Ishikawa (cell line): Measurements from ENCODE around the gene FNDC1.

Source experiments
- CEBPB ChIP-seq: IDR thresholded peaks from 2 replicates; pipeline ENCODE4 v1.6.1; 2012
- CREB1 ChIP-seq: IDR thresholded peaks from 2 replicates; pipeline ENCODE4 v1.6.1; 2012; ENCODE audit warnings: low read depth
- EGR1 ChIP-seq: IDR thresholded peaks from 2 replicates; pipeline ENCODE4 v1.6.1; 2012
- EP300 ChIP-seq: IDR thresholded peaks from 2 replicates; pipeline ENCODE4 v1.6.1; 2012; ENCODE audit warnings: borderline replicate concordance
- FOXM1 ChIP-seq: IDR thresholded peaks from 2 replicates; pipeline ENCODE4 v1.6.1; 2012; ENCODE audit warnings: low read depth, borderline replicate concordance
- MAX ChIP-seq: IDR thresholded peaks from 2 replicates; pipeline ENCODE4 v1.6.1; 2012
- NFIC ChIP-seq: IDR thresholded peaks from 2 replicates; pipeline ENCODE4 v1.6.1; 2012
- RAD21 ChIP-seq: IDR thresholded peaks from 2 replicates; pipeline ENCODE4 v1.6.1; 2012; ENCODE audit warnings: low read depth
- TAF1 ChIP-seq: IDR thresholded peaks from 2 replicates; pipeline ENCODE4 v1.6.1; 2012; ENCODE audit warnings: low read depth, mild to moderate bottlenecking
- TCF12 ChIP-seq: IDR thresholded peaks from 2 replicates; pipeline ENCODE4 v1.6.1; 2012; ENCODE audit warnings: low read depth
- TEAD4 ChIP-seq: IDR thresholded peaks from 2 replicates; pipeline ENCODE4 v1.6.1; 2012
- YY1 ChIP-seq: IDR thresholded peaks from 2 replicates; pipeline ENCODE4 v1.6.1; 2012; ENCODE audit warnings: low read depth
- ZBTB7A ChIP-seq: IDR thresholded peaks from 2 replicates; pipeline ENCODE4 v1.6.1; 2012; ENCODE audit warnings: low read depth
- TF ChIP-seq, protein P1 (sequence below): IDR thresholded peaks from 2 replicates; pipeline ENCODE4 v1.6.1; 2012
- TF ChIP-seq, protein P2 (sequence below): IDR thresholded peaks from 2 replicates; pipeline ENCODE4 v1.6.1; 2012; ENCODE audit warnings: low read depth, mild to moderate bottlenecking

The FNDC1 gene

GRCh38 chr6:159233365-159234101 is 64.3 kb downstream of the FNDC1 start:
- TF ChIP-seq CREB1 (no peak), EP300 (no peak)
- TF ChIP-seq, protein P1, sequence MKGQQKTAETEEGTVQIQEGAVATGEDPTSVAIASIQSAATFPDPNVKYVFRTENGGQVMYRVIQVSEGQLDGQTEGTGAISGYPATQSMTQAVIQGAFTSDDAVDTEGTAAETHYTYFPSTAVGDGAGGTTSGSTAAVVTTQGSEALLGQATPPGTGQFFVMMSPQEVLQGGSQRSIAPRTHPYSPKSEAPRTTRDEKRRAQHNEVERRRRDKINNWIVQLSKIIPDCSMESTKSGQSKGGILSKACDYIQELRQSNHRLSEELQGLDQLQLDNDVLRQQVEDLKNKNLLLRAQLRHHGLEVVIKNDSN: no peak

GRCh38 chr6:159234102-159234553 is 64.9 kb downstream of the FNDC1 start:
- no peak for TF ChIP-seq CEBPB
- TF ChIP-seq, protein P2, sequence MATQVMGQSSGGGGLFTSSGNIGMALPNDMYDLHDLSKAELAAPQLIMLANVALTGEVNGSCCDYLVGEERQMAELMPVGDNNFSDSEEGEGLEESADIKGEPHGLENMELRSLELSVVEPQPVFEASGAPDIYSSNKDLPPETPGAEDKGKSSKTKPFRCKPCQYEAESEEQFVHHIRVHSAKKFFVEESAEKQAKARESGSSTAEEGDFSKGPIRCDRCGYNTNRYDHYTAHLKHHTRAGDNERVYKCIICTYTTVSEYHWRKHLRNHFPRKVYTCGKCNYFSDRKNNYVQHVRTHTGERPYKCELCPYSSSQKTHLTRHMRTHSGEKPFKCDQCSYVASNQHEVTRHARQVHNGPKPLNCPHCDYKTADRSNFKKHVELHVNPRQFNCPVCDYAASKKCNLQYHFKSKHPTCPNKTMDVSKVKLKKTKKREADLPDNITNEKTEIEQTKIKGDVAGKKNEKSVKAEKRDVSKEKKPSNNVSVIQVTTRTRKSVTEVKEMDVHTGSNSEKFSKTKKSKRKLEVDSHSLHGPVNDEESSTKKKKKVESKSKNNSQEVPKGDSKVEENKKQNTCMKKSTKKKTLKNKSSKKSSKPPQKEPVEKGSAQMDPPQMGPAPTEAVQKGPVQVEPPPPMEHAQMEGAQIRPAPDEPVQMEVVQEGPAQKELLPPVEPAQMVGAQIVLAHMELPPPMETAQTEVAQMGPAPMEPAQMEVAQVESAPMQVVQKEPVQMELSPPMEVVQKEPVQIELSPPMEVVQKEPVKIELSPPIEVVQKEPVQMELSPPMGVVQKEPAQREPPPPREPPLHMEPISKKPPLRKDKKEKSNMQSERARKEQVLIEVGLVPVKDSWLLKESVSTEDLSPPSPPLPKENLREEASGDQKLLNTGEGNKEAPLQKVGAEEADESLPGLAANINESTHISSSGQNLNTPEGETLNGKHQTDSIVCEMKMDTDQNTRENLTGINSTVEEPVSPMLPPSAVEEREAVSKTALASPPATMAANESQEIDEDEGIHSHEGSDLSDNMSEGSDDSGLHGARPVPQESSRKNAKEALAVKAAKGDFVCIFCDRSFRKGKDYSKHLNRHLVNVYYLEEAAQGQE: no peak
- TF ChIP-seq FOXM1: no peak
- TF ChIP-seq EGR1: no peak
- no peak for TF ChIP-seq ZBTB7A
- no peak for TF ChIP-seq YY1
- TF ChIP-seq RAD21: no peak
- no peak for TF ChIP-seq NFIC
- no peak for TF ChIP-seq MAX
- no peak for TF ChIP-seq TAF1
- TF ChIP-seq, protein P1: no peak

- TF ChIP-seq TEAD4 (no peak), MAX (no peak), CEBPB (no peak), NFIC (no peak), RAD21 (no peak), YY1 (no peak), FOXM1 (no peak), EGR1 (no peak), EP300 (no peak), CREB1 (no peak), ZBTB7A (no peak), TAF1 (no peak), TCF12 (no peak)
- TF ChIP-seq, protein P1: no peak
- TF ChIP-seq, protein P2: no peak
Observed at GRCh38 chr6:159238920-159239558, 69.8 kb downstream of the FNDC1 start.

DNA sequence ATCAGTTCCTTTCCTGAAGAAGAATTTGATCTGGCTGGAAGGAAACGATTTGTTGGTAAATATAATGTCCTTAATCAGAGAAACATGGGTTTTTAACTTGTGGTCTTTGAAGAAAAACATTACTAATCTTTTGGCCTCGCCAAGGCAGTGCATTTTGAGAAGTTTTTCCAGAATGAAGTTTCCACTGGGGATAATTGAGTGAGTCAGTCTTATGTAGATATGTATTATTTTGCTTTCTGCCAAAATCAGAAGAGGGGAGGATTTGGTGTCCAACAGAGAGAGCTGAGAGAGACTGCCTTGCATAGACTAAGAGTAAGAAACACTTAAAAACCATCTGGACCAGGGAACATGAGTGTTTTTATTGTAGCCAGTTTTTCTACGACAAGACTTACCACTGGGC is 79.9 kb downstream of the FNDC1 start:
- no peak for TF ChIP-seq TCF12

GRCh38 chr6:159249752-159250151 is 80.6 kb downstream of the FNDC1 start:
- TF ChIP-seq EP300 (no peak), NFIC (no peak), RAD21 (no peak), YY1 (no peak), CEBPB (no peak), FOXM1 (no peak), EGR1 (no peak), TEAD4 (no peak), TAF1 (no peak), TCF12 (no peak), ZBTB7A (no peak), CREB1 (no peak), MAX (no peak)
- TF ChIP-seq, protein P2: no peak
- TF ChIP-seq, protein P1: no peak
